ENCODE measurements around the gene CD247. TPM values are rescaled to one million over a fixed set of nuclear protein-coding genes. Genes with fewer than 3 reads are reported as not detected.

CD247 gene
- polyA plus RNA-seq, 1 of the 3 experiments (the other 2 are of a cell fraction): 0.08 TPM

DNA sequence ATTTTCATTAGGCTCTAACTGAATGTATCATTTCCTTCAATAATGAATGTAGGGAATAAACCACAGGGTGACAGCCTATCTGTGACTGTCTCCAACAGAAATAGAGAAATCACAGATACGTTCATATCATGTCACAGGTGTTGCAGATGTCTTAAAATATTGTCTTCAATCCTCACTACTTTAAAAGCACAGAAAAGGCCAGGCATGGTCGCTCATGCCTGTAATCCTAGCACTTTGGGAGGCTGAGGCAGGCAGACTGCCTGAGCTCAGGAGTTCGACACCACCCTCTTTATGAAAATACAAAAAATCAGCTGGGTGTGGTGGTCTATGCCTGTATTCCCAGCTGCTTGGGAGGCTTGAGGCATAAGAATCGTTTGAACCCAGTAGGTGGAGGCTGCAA is 27.0 kb upstream of the CD247 start:
- no peak overlapping the region for H3K9ac ChIP-seq
- no peaks in the 10 kb centered on the region for H3K79me2 ChIP-seq (ENCODE audit: insufficient read depth)
- 50% methylated on average over 4 of the region's 4 CpGs for WGBS (ENCODE audit: low lambda C conversion rate)
- peaks cover 0 to 3% of the 10 kb centered on the region in 2 experiments for H3K36me3 ChIP-seq (replicated peaks in 1 of 2; ENCODE audit: control insufficient read depth in 1 of 2, insufficient read depth in 2 of 2, low read length in 1 of 2)
- CTCF ChIA-PET: interaction anchor here (0.9 to 6.8 kb wide), 2 partner anchors 8 to 279 kb away, joined by 3 to 84 read pairs; partner anchors contain the start of gene CREG1
- no peaks in the 10 kb centered on the region for H3K9me2 ChIP-seq
- H3K4me3 ChIP-seq (ENCODE audit: low read depth in 2 of 2, low read length in 1 of 2): no peak overlapping the region
- H4K20me1 ChIP-seq (ENCODE audit: insufficient read depth): no peaks in the 10 kb centered on the region
- H3K4me2 ChIP-seq: no peak overlapping the region
- POLR2A ChIA-PET: no interaction called here
- H3K9me3 ChIP-seq: no peaks in the 10 kb centered on the region
- no peak for TF ChIP-seq MAX (IDR thresholded peaks at IDR 0.05; ENCODE audit: low read depth)
- TF ChIP-seq TEAD4 (IDR thresholded peaks at IDR 0.05; ENCODE audit: borderline replicate concordance, insufficient read depth): no peak
- TF ChIP-seq GATA2 (CRISPR knock-in tag; IDR thresholded peaks at IDR 0.05): no peak
- no peak for TF ChIP-seq RAD21 (IDR thresholded peaks at IDR 0.05; ENCODE audit: low read length)
- TF ChIP-seq EP300 (IDR thresholded peaks at IDR 0.05; ENCODE audit: borderline replicate concordance in 1 of 2, low read depth in 1 of 2, low read length in 1 of 2): no peak
- no peak for TF ChIP-seq GABPA (IDR thresholded peaks at IDR 0.05; ENCODE audit: low read depth)
- no peak for TF ChIP-seq TAF1 (IDR thresholded peaks at IDR 0.05; ENCODE audit: borderline replicate concordance, low read depth, low read length)
- no peak for TF ChIP-seq JUND (IDR thresholded peaks at IDR 0.05)
- no peak for TF ChIP-seq TCF12 (IDR thresholded peaks at IDR 0.05)
- TF ChIP-seq SMC3 (IDR thresholded peaks at IDR 0.05; ENCODE audit: low read depth, low read length): no peak
- TF ChIP-seq FOXJ3 (CRISPR knock-in tag; IDR thresholded peaks at IDR 0.05): no peak
- H3K4me1 ChIP-seq (ENCODE audit: control insufficient read depth in 1 of 2, insufficient read depth in 2 of 2, low read depth in 1 of 2, low read length in 1 of 2): peaks cover 0 to 2% of the 10 kb centered on the region in 2 experiments; a peak in 1 of 4 replicates
- peaks cover 4% of the 10 kb centered on the region for H3F3A ChIP-seq (replicated peaks; ENCODE audit: insufficient read depth)
- DNase-seq: no peak
- H3K27me3 ChIP-seq (ENCODE audit: insufficient read depth): no peaks in the 10 kb centered on the region
- H2AFZ ChIP-seq (ENCODE audit: low read depth): no peak overlapping the region
- H3K27ac ChIP-seq (ENCODE audit: low read depth in 2 of 2, low read length in 1 of 2): no peak overlapping the region

DNA sequence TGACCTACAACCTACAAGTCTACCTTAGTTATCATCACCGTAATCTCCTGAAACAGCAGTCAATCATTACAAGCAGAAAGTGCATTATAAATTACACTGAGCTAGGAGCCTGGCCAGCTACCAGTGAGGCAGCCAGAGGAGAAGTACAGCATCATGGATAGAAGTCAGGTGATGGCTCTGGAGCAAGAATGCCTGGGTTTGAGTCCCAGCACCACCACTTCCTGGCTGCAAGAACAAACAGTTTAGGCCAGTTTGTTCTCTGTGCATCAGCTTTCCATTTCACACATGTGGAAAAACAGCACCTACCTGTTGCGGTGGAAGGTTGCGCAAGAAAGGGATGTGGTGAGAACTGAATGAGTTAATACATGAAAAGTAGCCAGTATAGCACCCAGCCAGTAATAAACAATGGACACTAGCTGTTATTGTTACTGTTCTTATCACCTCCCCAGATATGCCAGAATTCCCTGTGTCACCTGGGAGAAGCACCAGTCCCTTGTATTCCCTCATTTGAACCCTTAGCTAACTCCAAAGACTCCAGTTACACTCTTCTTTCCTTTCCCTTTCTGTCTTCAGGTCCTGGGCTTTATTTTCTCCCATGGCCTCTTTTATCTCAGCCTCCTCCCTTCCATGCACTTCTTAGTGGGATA is 26.2 kb upstream of the CD247 start:
- Histone ChIP-seq H4K20me1 (ENCODE audit: insufficient read depth) (no peaks in the 10 kb centered on the region), H3K79me2 (ENCODE audit: insufficient read depth) (no peaks in the 10 kb centered on the region), H3K36me3 (replicated peaks in 1 of 2; ENCODE audit: control insufficient read depth in 1 of 2, insufficient read depth in 2 of 2, low read length in 1 of 2) (peaks cover 0 to 3% of the 10 kb centered on the region in 2 experiments), H2AFZ (ENCODE audit: low read depth) (no peak overlapping the region), H3K27ac (ENCODE audit: low read depth in 2 of 2, low read length in 1 of 2) (no peak overlapping the region), H3K4me1 (ENCODE audit: control insufficient read depth in 1 of 2, insufficient read depth in 2 of 2, low read depth in 1 of 2, low read length in 1 of 2) (peaks cover 0 to 2% of the 10 kb centered on the region in 2 experiments; a peak in 1 of 4 replicates), H3K9ac (no peak overlapping the region), H3K27me3 (ENCODE audit: insufficient read depth) (no peaks in the 10 kb centered on the region), H3K4me2 (no peak overlapping the region), H3F3A (replicated peaks; ENCODE audit: insufficient read depth) (peaks cover 6% of the 10 kb centered on the region), H3K9me3 (no peaks in the 10 kb centered on the region), H3K4me3 (ENCODE audit: low read depth in 2 of 2, low read length in 1 of 2) (no peak overlapping the region), H3K9me2 (no peaks in the 10 kb centered on the region)
- ChIA-PET POLR2A (no interaction called here), CTCF (interaction anchor here (0.8 to 6.8 kb wide), 4 partner anchors 9 to 278 kb away, joined by 3 to 84 read pairs (median 20); partner anchors contain the start of gene CREG1)
- 93% methylated on average over 3 of the region's 3 CpGs for WGBS (ENCODE audit: low lambda C conversion rate)
- DNase-seq: no peak
- no peak for TF ChIP-seq RXRA (IDR thresholded peaks at IDR 0.05; ENCODE audit: borderline replicate concordance, low read depth)
- no peak for TF ChIP-seq PBX3 (IDR thresholded peaks at IDR 0.05)
- TF ChIP-seq SMC3 (IDR thresholded peaks at IDR 0.05; ENCODE audit: low read depth, low read length): no peak
- TF ChIP-seq FOSL2 (IDR thresholded peaks at IDR 0.05; ENCODE audit: borderline replicate concordance, low read depth): no peak
- TF ChIP-seq IRF3 (IDR thresholded peaks at IDR 0.05; ENCODE audit: low read depth, low read length): no peak
- TF ChIP-seq EZH2phosphoT487 (IDR thresholded peaks at IDR 0.05; ENCODE audit: borderline replicate concordance, low read depth): no peak
- TF ChIP-seq RCOR1 (IDR thresholded peaks at IDR 0.05; ENCODE audit: low read length): no peak
- no peak for TF ChIP-seq JUND (IDR thresholded peaks at IDR 0.05)
- TF ChIP-seq MXI1 (IDR thresholded peaks at IDR 0.05; ENCODE audit: low read depth, low read length): no peak
- no peak for TF ChIP-seq NFIC (IDR thresholded peaks at IDR 0.05; ENCODE audit: borderline replicate concordance)
- TF ChIP-seq RFX5 (IDR thresholded peaks at IDR 0.05; ENCODE audit: low read length): no peak
- TF ChIP-seq NRF1 (IDR thresholded peaks at IDR 0.05; ENCODE audit: low read depth, low read length): no peak
- TF ChIP-seq TEAD4 (IDR thresholded peaks at IDR 0.05; ENCODE audit: borderline replicate concordance, insufficient read depth): no peak
- TF ChIP-seq SIN3A (IDR thresholded peaks at IDR 0.05; ENCODE audit: borderline replicate concordance, low read depth, low read length): no peak
- no peak for TF ChIP-seq FOXJ3 (CRISPR knock-in tag; IDR thresholded peaks at IDR 0.05)
- TF ChIP-seq ELF1 (IDR thresholded peaks at IDR 0.05): no peak
- TF ChIP-seq MEF2A (IDR thresholded peaks at IDR 0.05; ENCODE audit: borderline replicate concordance, low read depth): no peak
- no peak for TF ChIP-seq YY1 (IDR thresholded peaks at IDR 0.05; ENCODE audit: low read depth)
- no peak for TF ChIP-seq MAX (IDR thresholded peaks at IDR 0.05; ENCODE audit: low read depth)

All from SK-N-SH (cell line).